Trophoblast cell (in vitro differentiated cells and primary cell): Measurements from ENCODE around the gene ATP8A2.

ENCODE experiments used
- DNase-seq, 2 donors: peaks; one replicate each; pipeline ENCODE4 v3.0.0-alpha.2; 2016
- H2AFZ ChIP-seq: 2 replicates; pipeline ENCODE4 v1.6.1; 2013; ENCODE audit warnings: low read length, moderate library complexity, mild to moderate bottlenecking; ENCODE audit not compliant: insufficient read depth, poor library complexity
- H2AK5ac ChIP-seq: 2 replicates; pipeline ENCODE4 v1.6.1; 2013; ENCODE audit warnings: mild to moderate bottlenecking, low read length
- H2BK120ac ChIP-seq: 2 replicates; pipeline ENCODE4 v1.6.1; 2013; ENCODE audit warnings: low read length, mild to moderate bottlenecking, moderate library complexity; ENCODE audit not compliant: insufficient read depth, poor library complexity
- H2BK12ac ChIP-seq: 2 replicates; pipeline ENCODE4 v1.6.1; 2013; ENCODE audit warnings: mild to moderate bottlenecking, low read length, moderate library complexity
- H2BK5ac ChIP-seq: 2 replicates; pipeline ENCODE4 v1.6.1; 2013; ENCODE audit warnings: low read length, low read depth, moderate library complexity, mild to moderate bottlenecking; ENCODE audit not compliant: poor library complexity
- H3K14ac ChIP-seq: 2 replicates; pipeline ENCODE4 v1.6.1; 2013; ENCODE audit warnings: mild to moderate bottlenecking, low read length
- H3K18ac ChIP-seq: 2 replicates; pipeline ENCODE4 v1.6.1; 2013; ENCODE audit warnings: mild to moderate bottlenecking, low read length
- H3K23ac ChIP-seq: 2 replicates; pipeline ENCODE4 v1.6.1; 2013; ENCODE audit warnings: low read length
- H3K27ac ChIP-seq: 2 replicates; pipeline ENCODE4 v1.5.1; 2013; ENCODE audit warnings: low read depth, mild to moderate bottlenecking, inconsistent platforms, low read length, moderate library complexity
- H3K27me3 ChIP-seq: 2 replicates; pipeline ENCODE4 v1.6.1; 2013; ENCODE audit warnings: inconsistent platforms, mild to moderate bottlenecking, low read length, moderate library complexity; ENCODE audit not compliant: insufficient read depth
- H3K36me3 ChIP-seq, 2 experiments: 1 replicate in 1 of 2; 2 replicates in 1 of 2; pipeline ENCODE4 v1.6.1; 2013; ENCODE audit warnings: low read length in 2 of 2, mild to moderate bottlenecking in 2 of 2, moderate library complexity in 1 of 2; ENCODE audit not compliant: insufficient read depth in 2 of 2, control insufficient read depth in 1 of 2
- H3K4ac ChIP-seq: 2 replicates; pipeline ENCODE4 v1.6.1; 2013; ENCODE audit warnings: low read depth, mild to moderate bottlenecking, low read length, moderate library complexity
- H3K4me1 ChIP-seq, 2 experiments: 1 replicate in 1 of 2; 2 replicates in 1 of 2; pipeline ENCODE4 v1.6.1; 2013; ENCODE audit warnings: low read length in 2 of 2, mild to moderate bottlenecking in 2 of 2, moderate library complexity in 1 of 2; ENCODE audit not compliant: insufficient read depth in 2 of 2, control insufficient read depth in 1 of 2
- H3K4me2 ChIP-seq: 2 replicates; pipeline ENCODE4 v1.6.1; 2013; ENCODE audit warnings: inconsistent platforms, mild to moderate bottlenecking, low read length, moderate library complexity
- H3K4me3 ChIP-seq: 2 replicates; pipeline ENCODE4 v1.5.1; 2013; ENCODE audit warnings: mild to moderate bottlenecking, low read depth, low read length, inconsistent platforms
- H3K79me1 ChIP-seq: one replicate; pipeline ENCODE4 v1.6.1; 2013; ENCODE audit warnings: low read length
- H3K79me2 ChIP-seq: 2 replicates; pipeline ENCODE4 v1.6.1; 2013; ENCODE audit warnings: low read length, mild to moderate bottlenecking; ENCODE audit not compliant: control insufficient read depth, insufficient read depth, poor library complexity
- H3K9ac ChIP-seq: 2 replicates; pipeline ENCODE4 v1.6.1; 2013; ENCODE audit warnings: mild to moderate bottlenecking, low read length
- H3K9me3 ChIP-seq: 2 replicates; pipeline ENCODE4 v1.6.1; 2013; ENCODE audit warnings: low read depth, mild to moderate bottlenecking, control low read depth, inconsistent platforms, low read length; ENCODE audit not compliant: insufficient read depth
- H4K12ac ChIP-seq: 2 replicates; pipeline ENCODE4 v1.6.1; 2013; ENCODE audit warnings: low read depth, mild to moderate bottlenecking, low read length, moderate library complexity
- H4K8ac ChIP-seq: 2 replicates; pipeline ENCODE4 v1.6.1; 2013; ENCODE audit warnings: low read depth, mild to moderate bottlenecking, low read length, moderate library complexity
- H4K91ac ChIP-seq: one replicate; pipeline ENCODE4 v1.6.1; 2013; ENCODE audit warnings: low read depth, mild to moderate bottlenecking, low read length, moderate library complexity
- WGBS: extraction: QIAGEN DNeasy Blood & Tissue Kit; methylation state at CpG from one replicate; pipeline ENCODE4 v1.1.7; 2013; ENCODE audit warnings: missing lambda C conversion rate; ENCODE audit not compliant: insufficient read length, insufficient coverage; ENCODE audit errors: extremely low coverage; 5-methylcytosine and 5-hydroxymethylcytosine counted together

Gene ATP8A2

GRCh38 chr13:25447396-25447795, 75.6 kb downstream of the ATP8A2 start:
- no peaks in the 10 kb centered on the region for H3K79me2 ChIP-seq
- H2AK5ac ChIP-seq, result no peak overlapping the region
- H3K36me3 ChIP-seq, result no peaks in the 10 kb centered on the region
- no peak overlapping the region for H4K8ac ChIP-seq
- H2AFZ ChIP-seq, result no peak overlapping the region
- no peak overlapping the region for H3K4me3 ChIP-seq
- no peak overlapping the region for H3K4me2 ChIP-seq
- H3K27ac ChIP-seq, result no peak overlapping the region
- no peak for DNase-seq
- H3K4ac ChIP-seq, result no peak overlapping the region
- no peak overlapping the region for H2BK12ac ChIP-seq
- H3K23ac ChIP-seq, result no peak overlapping the region
- no peaks in the 10 kb centered on the region for H3K27me3 ChIP-seq
- no peak overlapping the region for H4K91ac ChIP-seq
- H2BK120ac ChIP-seq, result no peak overlapping the region
- WGBS, result no CpG with 5 or more reads among the region's 3 CpGs
- no peaks in the 10 kb centered on the region for H3K4me1 ChIP-seq
- peaks cover 6% of the 10 kb centered on the region for H3K9me3 ChIP-seq
- no peak overlapping the region for H3K14ac ChIP-seq
- no peak overlapping the region for H2BK5ac ChIP-seq
- H4K12ac ChIP-seq, result no peak overlapping the region
- no peak overlapping the region for H3K18ac ChIP-seq
- no peaks in the 10 kb centered on the region for H3K79me1 ChIP-seq
- H3K9ac ChIP-seq, result no peak overlapping the region

GRCh38 chr13:25453850-25454365, 82.1 kb downstream of the ATP8A2 start:
- Histone ChIP-seq H3K4ac (no peak overlapping the region), H2BK120ac (no peak overlapping the region), H3K27me3 (no peaks in the 10 kb centered on the region), H3K9me3 (peaks cover 2% of the 10 kb centered on the region), H3K79me1 (no peaks in the 10 kb centered on the region), H3K23ac (no peak overlapping the region), H2BK5ac (no peak overlapping the region), H4K91ac (no peak overlapping the region), H3K4me2 (no peak overlapping the region), H3K14ac (no peak overlapping the region), H2BK12ac (no peak overlapping the region), H4K8ac (no peak overlapping the region), H3K4me1 (no peaks in the 10 kb centered on the region), H3K79me2 (no peaks in the 10 kb centered on the region), H3K4me3 (no peak overlapping the region), H4K12ac (no peak overlapping the region), H3K36me3 (no peaks in the 10 kb centered on the region), H3K27ac (no peak overlapping the region), H2AK5ac (no peak overlapping the region), H3K9ac (no peak overlapping the region), H3K18ac (no peak overlapping the region), H2AFZ (no peak overlapping the region)
- no CpG with 5 or more reads among the region's 7 CpGs for WGBS
- DNase-seq, result no peak

- no peak overlapping the region for H3K27ac ChIP-seq
- no peak for DNase-seq
Measured at GRCh38 chr13:25455146-25455545, 83.4 kb downstream of the ATP8A2 start.

GRCh38 chr13:25457566-25457965, 85.8 kb downstream of the ATP8A2 start:
- Histone ChIP-seq H3K23ac (no peak overlapping the region), H3K4me1 (peaks cover 0 to under 1% of the 10 kb centered on the region in 2 experiments), H3K4me2 (no peak overlapping the region), H3K27ac (no peak overlapping the region), H3K36me3 (no peaks in the 10 kb centered on the region), H3K9me3 (peaks cover 2% of the 10 kb centered on the region), H3K27me3 (no peaks in the 10 kb centered on the region), H2BK5ac (no peak overlapping the region), H3K4me3 (no peak overlapping the region), H3K9ac (no peak overlapping the region), H4K8ac (no peak overlapping the region), H2BK120ac (no peak overlapping the region), H3K18ac (no peak overlapping the region), H4K91ac (no peak overlapping the region), H2AK5ac (no peak overlapping the region), H3K14ac (no peak overlapping the region), H3K4ac (no peak overlapping the region), H4K12ac (no peak overlapping the region), H3K79me2 (no peaks in the 10 kb centered on the region), H2BK12ac (no peak overlapping the region), H2AFZ (no peak overlapping the region), H3K79me1 (no peaks in the 10 kb centered on the region)
- WGBS, result no CpG with 5 or more reads among the region's 4 CpGs
- no peak for DNase-seq

More at GRCh38 chr13:25455146-25455545, 83.4 kb downstream of the ATP8A2 start:
- no peak overlapping the region for H2BK120ac ChIP-seq
- no peaks in the 10 kb centered on the region for H3K4me1 ChIP-seq
- no peak overlapping the region for H4K8ac ChIP-seq
- H3K9me3 ChIP-seq, result peaks cover 2% of the 10 kb centered on the region
- H3K79me2 ChIP-seq, result no peaks in the 10 kb centered on the region
- no peak overlapping the region for H3K9ac ChIP-seq
- no peak overlapping the region for H3K4me3 ChIP-seq
- no peak overlapping the region for H2BK12ac ChIP-seq
- no peak overlapping the region for H3K14ac ChIP-seq
- H3K79me1 ChIP-seq, result no peaks in the 10 kb centered on the region
- WGBS, result no CpG with 5 or more reads among the region's 3 CpGs
- H3K4me2 ChIP-seq, result no peak overlapping the region
- no peak overlapping the region for H3K23ac ChIP-seq
- H3K4ac ChIP-seq, result no peak overlapping the region
- H3K18ac ChIP-seq, result no peak overlapping the region
- H4K91ac ChIP-seq, result no peak overlapping the region
- no peak overlapping the region for H2AK5ac ChIP-seq
- no peaks in the 10 kb centered on the region for H3K27me3 ChIP-seq
- no peak overlapping the region for H2BK5ac ChIP-seq
- no peak overlapping the region for H2AFZ ChIP-seq
- no peaks in the 10 kb centered on the region for H3K36me3 ChIP-seq
- H4K12ac ChIP-seq, result no peak overlapping the region
